Dedifferentiated amniotic fluid mesenchymal stem cell (primary cell): ENCODE data around the gene MS4A15.
"Not testable (repeated sequence)": the region's sequence is repeated elsewhere in the genome, so short reads cannot be mapped to it uniquely, and the experiment has no call there.

ENCODE experiments used
- DNase-seq: peaks from one replicate; pipeline ENCODE4 v3.0.0-alpha.2; 2016; ENCODE audit errors: extremely low spot score

Gene MS4A15

DNA sequence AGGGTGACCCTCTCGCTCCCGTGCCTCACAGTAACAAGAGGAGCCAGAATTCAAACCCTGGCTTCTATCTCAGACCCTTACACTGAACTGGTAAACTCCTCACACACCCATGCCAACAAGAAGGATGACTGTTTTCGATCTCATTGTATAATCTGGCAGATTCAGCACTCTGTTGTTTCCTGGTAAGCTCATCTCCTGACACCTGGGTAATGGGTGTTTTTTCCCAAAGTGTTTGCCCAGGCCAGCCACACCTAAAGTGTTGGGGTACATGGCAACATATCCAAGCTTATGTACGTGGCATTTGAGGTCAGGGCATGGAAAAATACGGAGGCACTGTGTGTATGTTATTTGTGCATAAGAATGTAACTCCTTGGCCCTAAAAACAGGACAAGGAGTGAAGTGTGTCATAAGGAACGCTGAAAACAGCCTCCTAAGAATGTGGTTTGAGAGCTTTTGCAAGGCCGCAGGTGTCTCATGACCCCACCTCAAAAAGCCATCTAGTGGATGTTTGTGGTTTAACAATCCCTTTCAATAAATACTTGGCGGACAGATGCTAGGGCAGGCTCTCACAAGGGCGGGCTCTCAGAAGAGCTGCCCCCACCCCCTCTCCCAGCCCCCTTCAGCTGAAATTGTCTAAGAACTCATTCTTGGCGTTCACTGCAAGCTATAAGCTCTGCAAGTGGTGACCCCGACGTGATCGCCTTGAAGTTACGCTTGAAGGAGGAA is at the start of gene MS4A15:
TSS of gene MS4A15 (plus strand) at position 561 of the 726 bp plus-strand sequence. CDS start 6,867 bp downstream, outside the sequence.
- DNase-seq: no peak

DNA sequence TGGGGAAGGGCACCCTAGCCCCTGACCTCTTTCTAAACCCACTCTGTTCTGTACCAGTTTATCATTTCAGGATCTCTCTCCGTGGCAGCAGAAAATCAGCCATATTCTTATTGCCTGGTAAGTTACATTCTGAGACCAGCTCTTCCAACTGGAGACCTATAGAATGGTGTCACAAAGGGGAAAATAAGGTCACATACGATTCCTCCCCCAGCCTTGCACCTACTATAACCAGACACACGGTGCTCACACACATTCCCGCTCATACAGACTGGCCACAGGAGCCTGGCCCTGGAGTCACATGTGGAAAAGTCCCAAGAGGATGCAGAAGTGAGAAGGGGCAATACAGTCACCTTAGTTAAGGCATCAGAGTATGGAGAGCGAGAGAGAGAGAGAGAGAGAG is 49.7 kb upstream of the MS4A15 start:
- DNase-seq: no peak

GRCh38 chr11:60710482-60710881 is 46.2 kb upstream of the MS4A15 start:
- DNase-seq: no peak

GRCh38 chr11:60711276-60711675 is 45.4 kb upstream of the MS4A15 start:
- no peak for DNase-seq

DNA sequence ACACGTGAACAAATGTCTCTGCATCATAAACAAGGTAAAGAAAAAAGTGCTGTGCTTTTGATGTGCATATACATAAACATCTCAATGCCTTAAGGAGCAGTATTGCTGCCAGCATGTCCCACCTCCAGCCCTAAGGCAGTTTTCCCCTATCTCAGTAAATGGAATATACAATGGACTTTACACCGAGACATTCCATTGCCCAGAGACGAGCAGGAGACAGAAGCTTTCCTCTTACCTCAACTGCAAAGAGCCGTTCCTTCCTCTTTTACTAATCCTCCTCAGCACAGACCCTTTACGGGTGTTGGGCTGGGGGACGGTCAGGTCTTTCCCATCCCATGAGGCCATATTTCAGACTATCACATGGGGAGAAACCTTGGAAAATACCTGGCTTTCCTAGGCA is 43.2 kb upstream of the MS4A15 start:
- DNase-seq: not testable (repeated sequence)

DNA sequence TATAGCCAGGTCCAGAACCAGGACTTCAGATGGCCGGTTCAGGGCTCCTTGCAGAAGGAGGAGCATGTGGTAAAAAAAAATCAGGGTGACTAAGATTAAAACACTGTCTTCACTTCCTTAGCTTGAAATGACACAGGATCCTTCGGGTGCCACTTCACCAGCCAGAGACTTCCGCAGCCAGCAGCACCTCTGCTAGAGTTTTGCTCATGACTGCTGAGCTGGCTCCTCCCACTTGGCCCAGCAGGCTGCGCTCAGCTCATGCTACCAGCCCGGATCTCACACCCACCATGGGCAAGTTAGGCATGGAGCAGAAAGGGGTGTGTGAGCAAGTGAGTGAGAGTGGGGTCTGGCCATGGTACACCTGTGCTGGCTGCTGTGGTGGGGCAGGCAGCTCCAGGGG is 38.7 kb upstream of the MS4A15 start:
- no peak for DNase-seq

DNA sequence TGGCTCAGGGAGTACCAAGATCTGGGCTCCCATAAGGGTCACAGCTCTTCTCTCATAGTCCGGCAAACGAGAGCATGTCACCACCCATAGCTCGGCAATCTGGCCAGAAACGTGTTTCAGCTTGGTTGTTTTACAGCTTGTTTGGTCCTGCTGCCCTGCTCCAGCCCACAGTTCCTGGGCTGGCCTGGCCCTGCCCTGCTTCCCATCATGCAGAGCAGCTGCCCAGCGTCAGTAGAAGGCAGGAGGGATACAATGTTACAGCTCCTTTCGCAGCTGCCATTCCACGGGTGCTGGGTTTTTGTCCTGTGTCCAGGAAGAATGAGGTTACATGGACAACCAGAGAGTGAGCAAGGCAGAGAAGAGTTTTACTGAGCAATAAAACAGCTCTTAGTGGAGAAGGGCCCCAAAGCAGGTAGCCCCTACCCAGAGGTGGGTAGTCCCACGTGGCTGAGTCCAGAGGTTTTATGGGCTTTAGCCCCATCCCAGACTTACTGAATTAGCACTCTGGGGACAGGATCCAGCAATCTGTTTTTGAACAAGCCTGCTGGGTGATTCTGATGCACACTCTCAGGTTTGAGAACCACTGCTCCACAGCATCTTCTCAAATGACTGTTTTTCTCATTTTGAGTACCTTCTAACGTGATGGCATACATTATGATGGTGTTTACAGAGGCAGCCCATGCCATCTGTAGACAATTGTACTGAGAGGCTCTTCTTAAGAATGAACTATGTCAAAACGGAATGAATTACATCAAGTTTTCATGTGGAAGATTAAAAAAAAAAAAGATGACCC is 37.9 kb upstream of the MS4A15 start:
- no peak for DNase-seq

DNA sequence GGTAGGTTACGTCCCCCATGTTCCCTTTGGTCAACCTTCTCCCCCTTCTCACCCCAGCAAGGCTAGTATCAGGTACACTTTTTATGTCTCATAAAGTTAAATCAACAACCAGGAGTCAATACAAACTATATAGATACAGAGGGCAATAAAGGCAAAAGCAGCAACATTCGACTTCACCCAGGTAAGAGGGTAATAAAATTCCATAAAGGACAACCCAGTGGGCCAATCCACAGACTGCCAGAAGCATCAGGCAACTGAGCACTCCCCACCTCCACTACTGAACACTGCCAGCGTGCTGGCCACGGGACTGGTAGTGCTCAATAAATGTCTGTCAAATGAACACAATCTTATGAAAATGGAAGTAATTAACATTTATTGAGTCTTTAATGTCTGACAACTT is 37.3 kb upstream of the MS4A15 start:
- DNase-seq: no peak

- no peak for DNase-seq
These were observed 36.2 kb upstream of the MS4A15 start for GRCh38 chr11:60720460-60720859.

DNA sequence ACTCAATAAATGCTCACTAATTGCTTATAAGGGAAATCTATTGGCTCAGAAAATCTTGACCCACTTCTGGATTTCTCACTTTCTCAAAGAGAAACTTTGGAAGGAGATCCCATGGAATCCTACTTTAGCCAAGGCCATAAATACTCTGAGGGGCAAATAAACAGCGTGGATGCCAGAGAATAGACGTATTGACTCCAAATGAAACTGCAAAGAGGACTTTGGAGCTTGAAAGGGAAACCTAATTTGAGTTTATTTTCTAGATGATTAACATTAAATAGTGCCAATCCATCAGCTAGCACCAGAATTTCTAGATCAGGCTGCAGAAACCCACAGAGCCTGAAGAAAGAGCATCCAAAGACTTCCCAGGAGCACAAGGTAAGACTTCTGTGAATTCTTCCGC is 32.2 kb upstream of the MS4A15 start, which contains the start of gene MS4A18:
TSS of gene MS4A18 (plus strand) at position 301 of the 400 bp plus-strand sequence.
- no peak for DNase-seq

- DNase-seq: no peak
These were observed 31.1 kb upstream of the MS4A15 start for GRCh38 chr11:60725592-60725991.

- no peak for DNase-seq
These were observed 25.1 kb upstream of the MS4A15 start for GRCh38 chr11:60731586-60731985.

GRCh38 chr11:60734279-60734678 is 22.4 kb upstream of the MS4A15 start:
- no peak for DNase-seq

DNA sequence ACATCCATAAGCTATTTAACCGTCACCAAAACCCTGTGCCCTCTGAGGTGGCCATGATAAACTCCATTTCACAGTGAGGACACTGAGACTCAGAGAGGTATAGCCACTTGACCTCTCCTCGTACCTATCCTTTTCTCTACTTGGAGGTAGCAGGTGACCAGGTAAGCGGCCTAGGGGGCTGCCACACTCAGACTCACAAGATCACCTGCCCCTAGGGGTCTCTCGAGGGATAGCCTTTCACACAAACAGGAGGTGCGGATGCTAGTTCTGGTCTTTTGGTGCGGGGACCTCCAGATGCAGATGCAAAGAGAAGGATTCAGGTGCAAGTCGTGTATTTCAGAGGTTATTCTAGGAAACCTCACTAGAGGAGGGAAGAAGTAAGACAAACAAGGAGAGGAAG is 17.6 kb upstream of the MS4A15 start:
- no peak for DNase-seq

DNA sequence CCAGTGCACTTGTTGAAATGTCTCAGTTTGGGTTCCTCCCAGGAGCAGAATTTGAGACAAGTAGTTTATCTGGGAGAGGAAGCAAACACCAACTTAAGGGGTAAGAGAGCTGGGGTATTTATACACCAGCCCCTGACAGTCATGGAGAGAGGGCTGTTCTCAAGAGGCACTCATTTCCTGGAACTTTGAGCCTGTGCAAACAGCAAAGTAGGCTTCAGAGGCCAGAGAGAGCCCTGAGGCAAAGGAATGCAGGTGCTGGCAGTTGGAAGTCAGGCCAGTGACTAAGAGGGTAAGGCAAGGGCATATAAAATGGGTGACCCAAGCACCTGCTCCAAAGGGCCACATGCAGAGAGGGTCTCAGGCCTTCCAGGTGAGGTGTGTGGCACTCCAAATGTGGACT is 16.1 kb upstream of the MS4A15 start:
- DNase-seq: no peak

- DNase-seq: no peak
These were observed 15.2 kb upstream of the MS4A15 start for GRCh38 chr11:60741421-60741820.

- no peak for DNase-seq
These were observed 13.6 kb upstream of the MS4A15 start for GRCh38 chr11:60743058-60743457.

- no peak for DNase-seq
These were observed 12.6 kb upstream of the MS4A15 start for GRCh38 chr11:60744114-60744513.

GRCh38 chr11:60747359-60747873 is 9.3 kb upstream of the MS4A15 start:
- DNase-seq: no peak

GRCh38 chr11:60748225-60748624 is 8.4 kb upstream of the MS4A15 start:
- no peak for DNase-seq

- no peak for DNase-seq
These were observed 7.8 kb upstream of the MS4A15 start for GRCh38 chr11:60748821-60749220.

DNA sequence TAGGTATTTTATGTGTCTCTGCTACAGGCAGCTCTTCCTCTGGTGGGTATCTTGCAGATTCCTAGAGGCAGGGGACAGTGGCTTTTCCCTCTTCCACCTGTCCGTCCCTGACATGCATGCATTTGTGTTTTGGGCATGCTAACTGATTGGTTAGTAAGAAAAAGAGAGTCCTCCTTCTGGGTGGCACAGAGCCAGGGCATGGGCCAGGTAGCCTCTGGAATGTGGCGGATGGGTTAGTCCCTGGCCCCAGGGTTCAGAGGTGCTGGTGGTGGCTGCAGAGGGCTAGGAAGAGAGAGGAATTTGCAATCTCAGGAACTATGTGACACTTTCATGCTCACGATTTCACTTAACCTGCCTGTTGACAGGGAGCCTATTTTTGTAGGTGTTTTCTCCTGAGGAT is 5.8 kb upstream of the MS4A15 start:
- no peak for DNase-seq

DNA sequence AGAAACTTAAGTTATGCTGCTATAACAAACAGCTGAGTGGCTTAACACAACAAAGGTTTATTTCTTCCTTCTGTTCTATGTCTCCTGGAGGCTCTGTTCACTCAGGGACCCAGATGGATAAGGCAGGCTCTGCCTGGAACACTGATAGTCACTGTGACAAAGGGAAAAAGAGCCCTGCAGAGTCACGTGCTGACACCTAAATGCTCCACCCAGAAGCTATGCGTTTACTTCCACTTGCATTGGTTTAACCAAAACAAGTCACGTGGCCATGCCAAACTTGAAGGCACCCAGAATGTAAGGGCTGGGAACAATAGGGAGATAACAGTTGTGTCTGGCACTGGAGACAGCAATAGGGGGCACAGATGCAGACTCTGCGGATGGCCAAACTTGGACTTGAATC is 3.4 kb upstream of the MS4A15 start:
- DNase-seq: no peak
